GM15510 (cell line): ENCODE results near the gene ANO1.

Experiments used
- POLR2A ChIP-seq: IDR thresholded peaks from 3 replicates; pipeline ENCODE4 v1.6.1; 2011; ENCODE audit warnings: borderline replicate concordance; ENCODE audit not compliant: insufficient read length; ENCODE audit errors: extremely low read depth

Gene ANO1

DNA sequence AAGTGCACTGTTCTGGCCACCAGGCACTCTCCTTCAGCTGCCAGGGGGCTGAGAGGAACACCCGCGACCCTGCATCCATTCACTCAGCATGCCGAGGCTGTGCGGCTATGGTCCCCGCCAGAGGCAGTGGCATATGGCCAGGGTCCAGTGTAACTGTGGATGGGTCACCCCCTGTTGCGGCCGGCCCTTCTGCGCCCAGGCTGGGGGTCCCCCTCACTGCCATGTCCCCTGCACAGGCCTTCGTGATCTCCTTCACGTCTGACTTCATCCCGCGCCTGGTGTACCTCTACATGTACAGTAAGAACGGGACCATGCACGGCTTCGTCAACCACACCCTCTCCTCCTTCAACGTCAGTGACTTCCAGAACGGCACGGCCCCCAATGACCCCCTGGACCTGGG lies 104.1 kb downstream of the ANO1 start:
- TF ChIP-seq POLR2A, result no peak

DNA sequence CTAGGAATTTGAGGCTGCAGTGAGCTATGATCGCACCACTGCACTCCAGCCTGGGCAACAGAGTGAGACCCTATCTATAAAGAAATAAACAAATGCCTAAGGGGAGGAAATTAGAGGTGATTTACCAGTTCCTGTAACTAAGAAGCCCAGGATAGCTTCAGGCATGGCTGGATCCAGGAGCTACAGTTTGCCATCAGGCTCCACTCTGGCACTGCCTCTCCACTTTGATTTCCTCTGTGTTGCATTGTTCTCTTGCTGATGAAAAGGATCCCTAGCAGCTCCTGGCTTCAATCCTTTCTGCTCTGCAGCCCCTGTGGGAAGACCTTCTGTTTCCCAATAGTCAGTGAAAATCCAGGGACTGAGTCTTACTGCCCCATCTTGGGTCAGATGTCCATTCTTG lies 104.9 kb downstream of the ANO1 start:
- TF ChIP-seq POLR2A, result no peak

DNA sequence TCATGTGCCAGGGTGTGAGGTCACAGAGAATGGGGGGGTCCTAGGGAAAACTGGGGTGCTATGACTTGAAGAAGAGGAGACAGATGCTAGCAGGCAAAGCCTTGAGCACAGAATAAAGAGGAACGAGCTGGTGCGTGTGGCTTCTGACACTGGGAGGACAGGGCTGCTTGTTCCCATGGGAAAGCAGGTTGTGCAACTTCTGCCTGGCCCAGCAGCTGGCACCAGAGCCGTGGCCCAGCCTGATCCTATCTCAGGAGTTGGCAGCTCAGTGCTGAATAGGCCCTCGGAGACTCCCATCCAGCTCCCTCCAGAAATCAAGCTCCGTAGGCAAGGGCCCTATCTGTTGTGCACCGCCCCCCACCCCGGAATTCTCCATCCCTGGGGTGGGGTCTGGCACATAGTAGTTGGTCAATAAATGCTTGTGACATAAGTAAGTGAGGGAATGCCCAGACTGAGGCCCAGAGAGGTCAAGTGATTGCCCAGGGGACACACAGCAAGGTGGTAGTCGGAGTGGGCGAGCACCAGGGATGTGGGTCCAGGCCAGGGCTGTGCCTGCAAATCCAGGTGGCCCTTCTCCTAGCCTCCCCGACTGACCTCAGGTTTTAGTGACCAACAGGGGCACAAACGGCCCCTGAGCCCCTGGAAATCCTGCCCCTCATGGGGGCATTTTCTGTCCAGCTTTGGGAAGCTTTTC lies 105.5 kb downstream of the ANO1 start:
- no peak for TF ChIP-seq POLR2A

- TF ChIP-seq POLR2A, result no peak
Measured at GRCh38 chr11:70184396-70184795, 106.3 kb downstream of the ANO1 start.

GRCh38 chr11:70185348-70186055 lies 107.4 kb downstream of the ANO1 start:
- no peak for TF ChIP-seq POLR2A

DNA sequence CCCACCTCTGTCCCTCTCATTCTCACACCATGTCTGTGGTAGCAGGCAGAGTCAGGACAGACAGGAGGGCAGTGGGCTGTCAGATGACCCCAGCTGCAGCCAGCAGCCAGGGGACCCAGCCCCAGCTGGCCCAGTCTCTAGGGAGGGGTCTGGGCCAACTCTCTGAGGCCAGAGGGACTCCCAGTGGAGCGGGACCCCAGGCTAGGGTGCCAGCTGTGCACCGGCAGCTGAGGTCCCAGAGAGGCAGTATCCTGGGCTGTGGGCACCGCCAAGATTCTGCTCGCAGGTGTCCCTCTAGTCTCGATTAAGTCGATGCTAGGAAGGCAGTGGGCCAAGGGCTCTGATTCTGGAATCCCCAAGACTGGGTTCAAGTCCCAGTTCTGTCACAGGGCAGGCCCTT lies 108.3 kb downstream of the ANO1 start:
- no peak for TF ChIP-seq POLR2A

GRCh38 chr11:70186936-70187335 lies 108.8 kb downstream of the ANO1 start:
- TF ChIP-seq POLR2A, result no peak

DNA sequence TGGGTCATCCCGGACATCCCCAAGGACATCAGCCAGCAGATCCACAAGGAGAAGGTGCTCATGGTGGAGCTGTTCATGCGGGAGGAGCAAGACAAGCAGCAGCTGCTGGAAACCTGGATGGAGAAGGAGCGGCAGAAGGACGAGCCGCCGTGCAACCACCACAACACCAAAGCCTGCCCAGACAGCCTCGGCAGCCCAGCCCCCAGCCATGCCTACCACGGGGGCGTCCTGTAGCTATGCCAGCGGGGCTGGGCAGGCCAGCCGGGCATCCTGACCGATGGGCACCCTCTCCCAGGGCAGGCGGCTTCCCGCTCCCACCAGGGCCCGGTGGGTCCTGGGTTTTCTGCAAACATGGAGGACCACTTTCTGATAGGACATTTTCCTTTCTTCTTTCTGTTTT lies 109.7 kb downstream of the ANO1 start:
- TF ChIP-seq POLR2A, result no peak

- TF ChIP-seq POLR2A, result no peak
Measured at GRCh38 chr11:70189622-70190021, 111.5 kb downstream of the ANO1 start.

DNA sequence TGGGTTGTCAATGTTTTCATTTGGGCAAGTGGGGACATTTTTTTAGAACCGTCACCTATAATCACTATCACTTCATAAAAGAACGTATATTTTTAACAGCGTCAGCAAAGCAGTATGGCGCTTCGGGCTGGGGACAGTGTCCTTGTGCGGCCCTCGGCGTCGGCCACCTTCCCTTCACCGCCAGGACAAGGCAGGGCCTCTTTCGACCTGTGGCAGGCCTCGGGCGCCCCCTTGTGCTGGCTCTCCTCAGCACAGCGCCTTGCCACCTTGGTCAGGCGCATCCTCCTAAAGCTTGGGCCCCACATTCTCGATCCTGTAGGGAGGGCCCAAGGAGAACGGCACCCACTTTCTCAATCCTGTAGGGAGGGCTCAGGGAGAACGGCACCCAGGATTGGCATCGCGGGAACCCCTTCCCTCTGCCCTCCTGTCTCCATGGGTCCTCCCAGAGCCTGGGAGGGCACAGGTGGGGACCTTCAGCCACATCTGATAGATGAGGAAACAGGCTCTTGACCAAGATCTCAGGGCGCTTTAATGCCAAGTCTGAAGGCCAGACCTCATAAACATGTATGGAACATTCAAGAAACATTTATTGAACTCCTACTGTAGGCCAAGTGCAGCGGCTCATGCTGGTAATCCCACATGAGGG lies 113.5 kb downstream of the ANO1 start:
- no peak for TF ChIP-seq POLR2A

DNA sequence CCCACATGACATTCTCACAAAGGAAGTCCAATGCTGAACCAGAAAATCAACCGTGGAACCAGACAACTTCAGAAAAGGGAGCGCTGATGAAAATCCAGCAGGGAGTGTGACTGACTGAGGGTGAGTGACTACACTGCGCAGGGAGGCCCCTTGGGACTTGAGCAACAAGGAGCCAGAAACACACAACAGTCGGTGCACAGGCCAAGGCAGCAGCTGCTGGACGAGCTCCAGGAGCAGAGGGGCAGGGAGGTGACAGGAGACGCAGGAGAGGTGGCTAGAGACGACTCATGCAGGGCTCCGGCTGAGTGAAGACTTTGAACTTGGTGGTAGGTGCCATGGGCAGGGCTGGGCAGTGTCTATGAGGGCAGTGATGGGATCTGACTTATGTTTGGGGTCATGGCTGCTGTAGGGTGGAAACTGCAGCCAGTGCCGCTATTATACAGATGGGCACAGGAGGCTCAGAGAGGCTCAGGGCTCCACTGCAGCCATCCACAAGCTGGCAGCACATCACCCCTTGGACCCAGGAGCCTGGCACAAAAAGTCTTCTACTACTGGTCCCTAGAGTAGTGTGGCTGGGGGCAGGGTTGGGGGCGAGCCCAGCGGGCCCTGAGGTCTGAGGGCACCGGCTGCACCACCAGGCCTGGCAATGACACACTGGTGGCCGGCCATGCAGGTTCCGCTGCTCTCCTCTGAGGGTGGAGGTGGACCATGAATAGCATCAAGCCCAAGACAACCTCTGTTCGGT lies 114.7 kb downstream of the ANO1 start:
- TF ChIP-seq POLR2A, result no peak

DNA sequence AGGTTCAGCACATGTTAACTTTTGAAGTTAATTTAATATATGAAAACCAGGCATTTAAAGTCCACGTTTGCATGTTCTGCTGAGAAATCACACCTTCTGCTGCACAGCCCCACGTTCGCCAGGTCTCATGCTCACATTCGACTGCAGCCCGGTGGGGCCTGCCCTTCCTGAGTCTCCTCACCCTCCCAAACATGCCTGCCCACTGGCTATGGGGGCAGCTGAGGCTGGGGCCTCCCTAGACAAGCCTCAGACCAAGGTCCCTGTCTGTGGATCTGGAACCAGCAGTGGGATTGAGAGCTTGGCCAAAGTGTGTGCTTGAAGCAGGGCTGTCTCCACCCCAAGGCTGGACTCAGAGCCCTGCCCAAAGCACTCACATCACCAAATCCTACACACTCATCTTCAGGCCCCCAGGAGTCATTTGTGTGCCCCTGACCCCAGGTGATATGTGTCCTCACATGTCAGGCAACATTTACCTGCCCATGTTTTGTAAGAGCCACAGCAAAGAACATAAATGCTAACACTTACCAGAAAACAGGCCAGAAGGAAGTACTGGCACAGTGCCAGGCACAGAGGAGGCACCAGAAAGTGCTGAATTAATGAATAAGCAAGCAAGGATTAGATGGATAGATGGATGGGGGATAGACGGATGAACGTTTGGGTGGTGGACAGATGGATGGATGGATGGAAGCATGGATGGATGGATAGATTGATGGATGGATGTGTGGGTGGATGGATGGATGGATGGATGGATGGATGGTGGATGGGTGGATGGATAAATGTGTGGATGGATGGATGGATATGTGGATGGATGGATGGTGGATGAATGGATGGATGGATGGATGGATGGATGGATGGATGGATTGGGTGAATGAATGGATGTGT lies 115.5 kb downstream of the ANO1 start:
- TF ChIP-seq POLR2A, result no peak

DNA sequence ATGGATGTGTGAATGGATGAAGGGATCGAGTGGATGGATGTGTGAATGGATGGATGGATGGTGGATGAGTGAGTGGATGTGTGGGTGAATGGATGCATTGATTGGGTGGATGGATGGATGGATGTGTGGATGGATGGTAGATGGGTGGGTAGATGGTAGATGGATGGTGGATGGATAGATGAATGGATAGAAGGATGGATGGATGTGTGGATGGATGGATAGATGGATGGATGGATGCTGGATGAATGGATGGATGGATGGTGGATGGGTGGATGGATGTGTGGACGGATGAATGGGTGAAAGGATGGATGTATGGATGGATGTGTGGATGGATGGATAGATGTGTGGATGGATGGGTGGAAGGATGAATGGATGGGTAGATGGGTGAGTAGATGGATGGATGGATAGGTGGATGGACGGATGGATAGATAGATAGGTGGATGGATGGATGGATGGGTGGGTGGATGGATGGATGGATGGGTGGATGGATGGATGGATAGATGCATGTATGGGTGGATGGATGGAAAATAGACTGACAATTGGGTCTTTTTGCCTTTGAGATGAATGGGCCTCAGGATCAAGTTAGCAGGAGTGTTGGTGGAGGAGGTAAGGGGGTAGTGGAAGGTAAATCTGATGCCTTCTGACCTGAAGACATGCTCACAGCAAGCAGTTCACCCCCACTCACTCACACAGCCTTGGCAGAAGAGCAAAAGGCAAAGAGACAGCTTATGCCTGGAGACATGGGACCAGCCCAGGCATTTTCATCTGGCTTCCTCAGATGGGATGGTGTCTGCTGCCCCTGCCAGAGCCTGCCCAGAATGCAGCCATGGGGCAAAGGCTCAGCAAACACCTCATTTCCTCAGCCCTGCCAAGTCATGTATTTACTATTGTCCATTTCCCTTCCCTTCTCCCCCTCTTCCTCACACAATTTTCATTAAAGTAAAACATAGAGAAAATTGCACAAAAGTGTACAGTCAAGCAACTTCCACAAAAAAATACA lies 117.0 kb downstream of the ANO1 start:
- no peak for TF ChIP-seq POLR2A
